A549 (cell line): ENCODE measurements around the gene CITED2. TPM values are rescaled to one million over a fixed set of nuclear protein-coding genes. Genes with fewer than 3 reads are reported as not detected.
A peak's percentile ranks its signal among the peaks of the same experiment; 100 is the strongest.

Source experiments
- ATAC-seq, 2 experiments: fragments of 200-7000 bp in 1 of 2; fragments of >200 bp in 1 of 2; cut with Nextera tagmentation in 1 of 2; cut with Tn5 transposase in 1 of 2; 3 replicates each; pipeline versions ENCODE4 v1.8.0 to v1.9.1; 2018 to 2020; ENCODE audit warnings: mild to moderate bottlenecking in 1 of 2, moderate library complexity in 1 of 2
- CTCF ChIA-PET: fragments of 300-600 bp; sonication (Branson Sonifier 250); formaldehyde crosslinking; extraction: SDS; loops from one replicate; lab custom pipeline; 2021; ENCODE audit warnings: antibody characterized with exemption, inconsistent platforms; lab: Yijun Ruan, JAX
- POLR2A ChIA-PET: fragments of 350-600 bp; formaldehyde crosslinking; extraction: SDS; loops from one replicate; lab custom pipeline; 2021; ENCODE audit warnings: antibody characterized with exemption, inconsistent platforms; lab: Yijun Ruan, JAX
- DNase-seq, 2 experiments: peaks; one replicate each; pipeline versions ENCODE4 v3.0.0 to v3.0.0-alpha.2; 2011 to 2016; ENCODE audit warnings: low read depth in 1 of 2, low spot score in 1 of 2
- FAIRE-seq: peaks from 2 replicates; lab custom pipeline; 2011; peaks lifted over from hg19 to GRCh38; lab: Jason Lieb, UNC
- H3K27ac ChIP-seq, 2 experiments: fragments of >200 bp; sonication (Bioruptor Twin); formaldehyde crosslinking; 3 replicates each; pipeline ENCODE4 v1.5.1; 2016 to 2017
- H3K4me1 ChIP-seq: fragments of >200 bp; sonication (Bioruptor Twin); formaldehyde crosslinking; 3 replicates; pipeline ENCODE4 v1.6.1; 2016
- H3K4me2 ChIP-seq: fragments of >200 bp; sonication (Bioruptor Twin); formaldehyde crosslinking; 3 replicates; pipeline ENCODE4 v1.6.1; 2016
- H3K4me3 ChIP-seq: fragments of >200 bp; sonication (Bioruptor Twin); formaldehyde crosslinking; 3 replicates; pipeline ENCODE4 v1.5.1; 2016
- H3K9me3 ChIP-seq: fragments of >200 bp; sonication (Bioruptor Twin); formaldehyde crosslinking; 3 replicates; pipeline ENCODE4 v1.6.1; 2016
- BHLHE40 ChIP-seq: IDR thresholded peaks from 2 replicates; pipeline ENCODE4 v1.6.1; 2012; ENCODE audit warnings: low read depth, low read length, inconsistent platforms
- CBX8 ChIP-seq: fragments of 200-600 bp; sonication (generic); IDR thresholded peaks from 2 replicates; pipeline ENCODE4 v1.6.1; 2016
- CEBPB ChIP-seq, 2 experiments: fragments of >200 bp in 1 of 2; sonication (Bioruptor Twin) in 1 of 2; formaldehyde crosslinking in 1 of 2; IDR thresholded peaks; 2 replicates each; pipeline ENCODE4 v1.6.1; 2012 to 2016
- CHD2 ChIP-seq: fragments of 150-350 bp; IDR thresholded peaks from 2 replicates; pipeline ENCODE4 v1.6.1; 2014; ENCODE audit warnings: low read length; ENCODE audit not compliant: partially characterized antibody
- CTCF ChIP-seq: fragments of >200 bp; sonication (Bioruptor Twin); formaldehyde crosslinking; IDR thresholded peaks from 3 replicates; pipeline ENCODE4 v1.5.1; 2016
- EHF ChIP-seq: fragments of 250-450 bp; sonication (Bioruptor Pico); IDR thresholded peaks from 2 replicates; pipeline ENCODE4 v1.5.0; 2020; ENCODE audit warnings: mild to moderate bottlenecking
- FOSB ChIP-seq: fragments of 250-450 bp; sonication (Bioruptor Pico); IDR thresholded peaks from 2 replicates; pipeline ENCODE4 v1.5.0; 2020; ENCODE audit warnings: mild to moderate bottlenecking, moderate library complexity
- FOXS1 ChIP-seq: fragments of 250-450 bp; sonication (Bioruptor Pico); IDR thresholded peaks from 2 replicates; pipeline ENCODE4 v1.5.0; 2020; ENCODE audit warnings: mild to moderate bottlenecking, moderate library complexity
- HEYL ChIP-seq: fragments of 250-450 bp; sonication (Bioruptor Pico); IDR thresholded peaks from 2 replicates; pipeline ENCODE4 v1.8.0; 2021; ENCODE audit warnings: mild to moderate bottlenecking, moderate library complexity
- HMGXB4 ChIP-seq: fragments of 250-450 bp; sonication (Bioruptor Pico); IDR thresholded peaks from 2 replicates; pipeline ENCODE4 v1.5.0; 2021; ENCODE audit warnings: mild to moderate bottlenecking, moderate library complexity, borderline replicate concordance
- HOXA7 ChIP-seq: fragments of 250-450 bp; sonication (Bioruptor Pico); IDR thresholded peaks from 2 replicates; pipeline ENCODE4 v1.5.0; 2020; ENCODE audit warnings: mild to moderate bottlenecking, moderate library complexity
- HOXB5 ChIP-seq: fragments of 250-450 bp; sonication (Bioruptor Pico); IDR thresholded peaks from 2 replicates; pipeline ENCODE4 v1.5.0; 2020; ENCODE audit warnings: mild to moderate bottlenecking, moderate library complexity
- JUN ChIP-seq, 2 experiments: fragments of >200 bp; sonication (Bioruptor Twin); formaldehyde crosslinking; IDR thresholded peaks; 2 replicates in 1 of 2; 3 replicates in 1 of 2; pipeline ENCODE4 v1.6.1; 2016 to 2017
- JUNB ChIP-seq: fragments of >200 bp; sonication (Bioruptor Twin); formaldehyde crosslinking; IDR thresholded peaks from 2 replicates; pipeline ENCODE4 v1.6.1; 2016
- KDM1A ChIP-seq: fragments of 200-600 bp; sonication (generic); IDR thresholded peaks from 2 replicates; pipeline ENCODE4 v1.6.1; 2016; ENCODE audit warnings: low read depth, mild to moderate bottlenecking
- MAX ChIP-seq: IDR thresholded peaks from 2 replicates; pipeline ENCODE4 v1.6.1; 2012
- MAZ ChIP-seq: fragments of 150-350 bp; IDR thresholded peaks from 2 replicates; pipeline ENCODE4 v1.6.1; 2014; ENCODE audit warnings: antibody characterized with exemption, low read depth, low read length, borderline replicate concordance
- MYC ChIP-seq: IDR thresholded peaks from 2 replicates; pipeline ENCODE4 v1.6.1; 2012; ENCODE audit warnings: mild to moderate bottlenecking, inconsistent platforms, low read length, improper control_type of control experiment, borderline replicate concordance
- NR3C1 ChIP-seq: fragments of >200 bp; sonication (Bioruptor Twin); formaldehyde crosslinking; IDR thresholded peaks from 3 replicates; pipeline ENCODE4 v1.6.1; 2017
- RAD21 ChIP-seq, 2 experiments: fragments of >200 bp in 1 of 2; sonication (Bioruptor Twin) in 1 of 2; formaldehyde crosslinking in 1 of 2; IDR thresholded peaks in 1 of 2; conservative IDR thresholded peaks in 1 of 2; 2 replicates in 1 of 2; 3 replicates in 1 of 2; pipeline ENCODE4 v1.6.1; 2012 to 2018; ENCODE audit warnings: inconsistent platforms in 1 of 2
- RARB ChIP-seq: fragments of 250-450 bp; sonication (Bioruptor Pico); IDR thresholded peaks from 2 replicates; pipeline ENCODE4 v1.8.0; 2021; ENCODE audit warnings: mild to moderate bottlenecking, moderate library complexity
- RCOR1 ChIP-seq: fragments of 150-350 bp; IDR thresholded peaks from 2 replicates; pipeline ENCODE4 v1.6.1; 2014; ENCODE audit warnings: antibody characterized with exemption, low read length, low read depth
- REST ChIP-seq: fragments of 200-600 bp; sonication (generic); IDR thresholded peaks from 2 replicates; pipeline ENCODE4 v1.6.1; 2016; ENCODE audit warnings: antibody characterized with exemption, mild to moderate bottlenecking, moderate library complexity
- RNF2 ChIP-seq: fragments of 200-600 bp; sonication (generic); IDR thresholded peaks from 2 replicates; pipeline ENCODE4 v1.6.1; 2016; ENCODE audit warnings: low read depth, mild to moderate bottlenecking, antibody characterized with exemption, moderate library complexity, borderline replicate concordance
- WGBS: methylation state at CpG from one replicate; pipeline ENCODE4 v1.1.6; 2017; ENCODE audit errors: missing lambda C conversion rate; 5-methylcytosine and 5-hydroxymethylcytosine counted together
- polyA plus RNA-seq, 4 experiments: library from polyadenylated mRNA; depleted of rRNA in 3 of 4; stranded (reverse); fragments of >200 nt; fragmentation: RNase III in 1 of 4; extraction: RNeasy Plus Mini Kit Qiagen cat#74134 plus additional on column Dnase treatment in 1 of 4; gene quantifications; 2 replicates in 3 of 4; 3 replicates in 1 of 4; pipeline ENCODE4 v1.2.3, GENCODE V29; 2011 to 2017

CITED2 gene
- polyA plus RNA-seq, 2 of the 4 experiments (the other 2 are of a cell fraction) = 6.4 to 9.3 TPM

- peak overlapping the region; percentile 95 to 100 for H3K27ac ChIP-seq
- H3K4me3 ChIP-seq = peak overlapping the region; percentile 83; the same call in 2 of the 3 replicates
- DNase-seq (peak; percentile 8 to 44), FAIRE-seq (no peak), ATAC-seq (no peak)
- H3K9me3 ChIP-seq = no peaks in the 10 kb centered on the region
- CTCF ChIA-PET = no interaction called here
- WGBS = 39% methylated on average over 5 of the region's 5 CpGs
- TF ChIP-seq CHD2 (no peak), JUNB (no peak), CEBPB (IDR thresholded peaks at IDR 0.05) (peak; percentile 51 to 68; a peak in 3 of 4 replicates)
- peaks cover 32% of the 10 kb centered on the region for H3K4me1 ChIP-seq
- POLR2A ChIA-PET = interaction anchor here (1.5 to 4.3 kb wide), 3 partner anchors 332 to 1064 kb away, joined by 3 to 17 read pairs (median 16); no protein-coding TSS in a partner anchor
- H3K4me2 ChIP-seq = peak overlapping the region; percentile 81
Observed at GRCh38 chr6:139376604-139377218, 2.3 kb upstream of the CITED2 start.

- peak overlapping the region; percentile 81 for H3K4me2 ChIP-seq
- no peak; a peak in 1 of 6 replicates for ATAC-seq
- H3K4me1 ChIP-seq = peaks cover 37% of the 10 kb centered on the region
- DNase-seq = no peak
- FAIRE-seq = no peak
- H3K27ac ChIP-seq = peak overlapping the region; percentile 95 to 100
- POLR2A ChIA-PET = interaction anchor here (1.5 to 4.3 kb wide), 5 partner anchors 202 to 1065 kb away, joined by 3 to 23 read pairs (median 16); no protein-coding TSS in a partner anchor
- TF ChIP-seq MAX (no peak), KDM1A (no peak), HEYL (CRISPR knock-in tag) (no peak), CBX8 (no peak), REST (no peak), JUN (IDR thresholded peaks at IDR 0.05) (no peak), NR3C1 (no peak)
- H3K9me3 ChIP-seq = no peaks in the 10 kb centered on the region
- 1% methylated on average over 10 of the region's 11 CpGs for WGBS
- H3K4me3 ChIP-seq = peak overlapping the region; percentile 83
- CTCF ChIA-PET = no interaction called here
Observed at GRCh38 chr6:139376017-139376330, 1.5 kb upstream of the CITED2 start.

- CTCF ChIA-PET = interaction anchor here (0.6 to 1.6 kb wide), 6 partner anchors 9 to 674 kb away, joined by 3 to 5 read pairs (median 3); no protein-coding TSS in a partner anchor
- Histone ChIP-seq H3K4me2 (peak overlapping the region; percentile 81), H3K27ac (peak overlapping the region; percentile 95 to 100), H3K4me3 (peak overlapping the region; percentile 83), H3K4me1 (peaks cover 39% of the 10 kb centered on the region), H3K9me3 (no peaks in the 10 kb centered on the region)
- under 1% methylated on average over 27 of the region's 44 CpGs for WGBS
- FAIRE-seq (no peak), DNase-seq (peak; percentile 64 to 93), ATAC-seq (peak; percentile 63 to 79)
- POLR2A ChIA-PET = interaction anchor here (0.7 to 4.3 kb wide), 27 partner anchors 118 to 1546 kb away, joined by 3 to 23 read pairs (median 6); no protein-coding TSS in a partner anchor
- TF ChIP-seq HOXA7 (CRISPR knock-in tag) = no peak
- TF ChIP-seq RNF2 = no peak
- no peak for TF ChIP-seq CTCF
- TF ChIP-seq RCOR1 = no peak
- no peak for TF ChIP-seq EHF (CRISPR knock-in tag)
- TF ChIP-seq HOXB5 (CRISPR knock-in tag) = no peak
- no peak for TF ChIP-seq FOSB (CRISPR knock-in tag)
- 0 out of 5 replicates have a peak, but pooled peaks of 1 of the 2 experiments have one; percentile 14 for TF ChIP-seq JUN (IDR thresholded peaks at IDR 0.05)
- TF ChIP-seq HMGXB4 (CRISPR knock-in tag) = no peak
- TF ChIP-seq JUNB = no peak
- no peak for TF ChIP-seq RARB (CRISPR knock-in tag)
- TF ChIP-seq BHLHE40 = 0 out of 2 replicates have a peak, but pooled peaks have one; percentile 7
- TF ChIP-seq FOXS1 (CRISPR knock-in tag) = 0 out of 2 replicates have a peak, but pooled peaks have one; percentile 51
- TF ChIP-seq MYC = no peak; the same call in 1 of the 2 replicates
- TF ChIP-seq RAD21 (conservative IDR thresholded peaks at IDR 0.05 in 1 of 2, IDR thresholded peaks at IDR 0.05 in 1 of 2) = peak; percentile 20 to 24; a peak in 4 of 5 replicates
- peak; percentile 25 for TF ChIP-seq CHD2
- no peak for TF ChIP-seq MAZ
Observed at GRCh38 chr6:139375226-139376016, 973 bp upstream of the CITED2 start.
